Skeletal muscle tissue (tissue), 4 donors: ENCODE measurements around the gene PPP1R15A. TPM values are rescaled to one million over a fixed set of nuclear protein-coding genes. Genes with fewer than 3 reads are reported as not detected.
"Not testable (repeated sequence)": the region's sequence is repeated elsewhere in the genome, so short reads cannot be mapped to it uniquely, and the experiment has no call there.

Experiments
- H3K27ac ChIP-seq: one replicate; pipeline ENCODE4 v1.7.0; 2013; ENCODE audit warnings: mild to moderate bottlenecking, low read depth, low read length, inconsistent platforms
- H3K27me3 ChIP-seq, 3 donors: one replicate each; pipeline ENCODE4 v1.7.0; 2013; ENCODE audit warnings: low read length in 3 of 3; ENCODE audit not compliant: control insufficient read depth in 3 of 3, insufficient read depth in 3 of 3
- H3K36me3 ChIP-seq, 3 donors: one replicate each; pipeline ENCODE4 v1.7.0; 2013; ENCODE audit warnings: low read length in 3 of 3; ENCODE audit not compliant: control insufficient read depth in 3 of 3, insufficient read depth in 3 of 3
- H3K4me1 ChIP-seq, 3 donors: one replicate each; pipeline ENCODE4 v1.7.0; 2013; ENCODE audit warnings: low read length in 3 of 3, mild to moderate bottlenecking in 3 of 3; ENCODE audit not compliant: control insufficient read depth in 3 of 3, insufficient read depth in 3 of 3
- H3K4me3 ChIP-seq, 3 donors: one replicate each; pipeline ENCODE4 v1.7.0; 2013; ENCODE audit warnings: low read length in 3 of 3
- H3K9ac ChIP-seq, 3 donors: one replicate each; pipeline ENCODE4 v1.7.0; 2013; ENCODE audit warnings: low read length in 3 of 3, mild to moderate bottlenecking in 3 of 3, moderate library complexity in 2 of 3, low read depth in 1 of 3
- H3K9me3 ChIP-seq, 3 donors: one replicate each; pipeline ENCODE4 v1.7.0; 2013; ENCODE audit warnings: low read length in 3 of 3; ENCODE audit not compliant: control insufficient read depth in 3 of 3
- total RNA-seq: library from RNA; depleted of rRNA; stranded (reverse); fragments of >200 nt; gene quantifications from one replicate; pipeline ENCODE4 v1.2.3, GENCODE V29; 2014
- donor health status: Osteomylitis.

The PPP1R15A gene
- total RNA-seq, 1 donor from 2014 or later: 26.1 TPM

GRCh38 chr19:48837051-48837524, 35.1 kb upstream of the PPP1R15A start:
- Histone ChIP-seq H3K36me3 (peaks cover 0 to 2% (median 0%) of the 10 kb centered on the region in 3 donors), H3K4me1 (peaks cover 5 to 14% (median 13%) of the 10 kb centered on the region in 3 donors), H3K27ac (no peak overlapping the region), H3K9ac (peak overlapping the region in 1 of 3 donors; percentile 81), H3K27me3 (no peaks in the 10 kb centered on the region), H3K4me3 (peak overlapping the region in 1 of 3 donors; percentile 49), H3K9me3 (no peaks in the 10 kb centered on the region)

GRCh38 chr19:48837687-48838086, 34.5 kb upstream of the PPP1R15A start:
- Histone ChIP-seq H3K27me3 (no peaks in the 10 kb centered on the region), H3K9ac (no peak overlapping the region), H3K36me3 (peaks cover 0 to 2% (median 0%) of the 10 kb centered on the region in 3 donors), H3K9me3 (no peaks in the 10 kb centered on the region), H3K27ac (no peak overlapping the region), H3K4me3 (no peak overlapping the region), H3K4me1 (peaks cover 5 to 14% (median 13%) of the 10 kb centered on the region in 3 donors)

- Histone ChIP-seq H3K27me3 (no peaks in the 10 kb centered on the region), H3K27ac (no peak overlapping the region), H3K36me3 (peaks cover 3 to 4% (median 4%) of the 10 kb centered on the region in 3 donors), H3K9me3 (no peaks in the 10 kb centered on the region), H3K4me1 (peaks cover 2 to 7% (median 5%) of the 10 kb centered on the region in 3 donors), H3K4me3 (no peak overlapping the region), H3K9ac (no peak overlapping the region)
Observed at GRCh38 chr19:48841047-48841446, 31.2 kb upstream of the PPP1R15A start.

- Histone ChIP-seq H3K27me3 (no peaks in the 10 kb centered on the region), H3K27ac (no peak overlapping the region), H3K4me1 (peaks cover 0 to 2% (median 0%) of the 10 kb centered on the region in 3 donors), H3K9ac (no peak overlapping the region), H3K36me3 (peaks cover 3 to 4% (median 4%) of the 10 kb centered on the region in 3 donors), H3K4me3 (no peak overlapping the region), H3K9me3 (no peaks in the 10 kb centered on the region)
Observed at GRCh38 chr19:48841571-48841970, 30.6 kb upstream of the PPP1R15A start.

- Histone ChIP-seq H3K36me3 (peaks cover 3 to 4% (median 4%) of the 10 kb centered on the region in 3 donors), H3K4me3 (no peak overlapping the region), H3K4me1 (no peaks in the 10 kb centered on the region), H3K9ac (no peak overlapping the region), H3K27ac (no peak overlapping the region), H3K9me3 (no peaks in the 10 kb centered on the region), H3K27me3 (no peaks in the 10 kb centered on the region)
Observed at GRCh38 chr19:48842789-48843162, 29.4 kb upstream of the PPP1R15A start.

GRCh38 chr19:48844472-48844871, 27.7 kb upstream of the PPP1R15A start:
- Histone ChIP-seq H3K27ac (no peak overlapping the region), H3K4me3 (no peak overlapping the region), H3K9me3 (no peaks in the 10 kb centered on the region), H3K4me1 (no peaks in the 10 kb centered on the region), H3K36me3 (peaks cover 3 to 4% (median 4%) of the 10 kb centered on the region in 3 donors), H3K9ac (no peak overlapping the region), H3K27me3 (no peaks in the 10 kb centered on the region)

GRCh38 chr19:48845384-48845783, 26.8 kb upstream of the PPP1R15A start:
- Histone ChIP-seq H3K9ac (no peak overlapping the region), H3K27me3 (no peaks in the 10 kb centered on the region), H3K9me3 (no peaks in the 10 kb centered on the region), H3K36me3 (peaks cover 3 to 4% (median 4%) of the 10 kb centered on the region in 3 donors), H3K4me3 (no peak overlapping the region), H3K4me1 (no peaks in the 10 kb centered on the region), H3K27ac (no peak overlapping the region)

- H3K4me3 ChIP-seq, H3K27ac ChIP-seq, H3K9ac ChIP-seq, H3K4me1 ChIP-seq, H3K27me3 ChIP-seq, H3K9me3 ChIP-seq, H3K36me3 ChIP-seq: not testable (repeated sequence)
Observed at GRCh38 chr19:48846659-48847058, 25.6 kb upstream of the PPP1R15A start.

- H3K4me3 ChIP-seq: no peak overlapping the region
- H3K4me1 ChIP-seq: no peaks in the 10 kb centered on the region
- H3K9me3 ChIP-seq: no peaks in the 10 kb centered on the region
- H3K27me3 ChIP-seq: no peaks in the 10 kb centered on the region
- no peak overlapping the region for H3K9ac ChIP-seq
- peaks cover 0 to 2% (median 0%) of the 10 kb centered on the region in 3 donors for H3K36me3 ChIP-seq
- no peak overlapping the region for H3K27ac ChIP-seq
Observed at GRCh38 chr19:48852292-48852691, 19.9 kb upstream of the PPP1R15A start.

GRCh38 chr19:48853483-48853882, 18.7 kb upstream of the PPP1R15A start:
- peaks cover 0 to 2% (median 0%) of the 10 kb centered on the region in 3 donors for H3K36me3 ChIP-seq

More at GRCh38 chr19:48853483-48853882, 18.7 kb upstream of the PPP1R15A start:
- H3K27me3 ChIP-seq: no peaks in the 10 kb centered on the region
- H3K4me3 ChIP-seq: no peak overlapping the region
- H3K4me1 ChIP-seq: no peaks in the 10 kb centered on the region
- H3K9me3 ChIP-seq: no peaks in the 10 kb centered on the region
- H3K9ac ChIP-seq: no peak overlapping the region
- H3K27ac ChIP-seq: no peak overlapping the region
